ENCODE results near the gene ARID1A. TPM values are rescaled to one million over a fixed set of nuclear protein-coding genes. Genes with fewer than 3 reads are reported as not detected.
A peak's percentile ranks its signal among the peaks of the same experiment; 100 is the strongest.

ARID1A gene
- total RNA-seq, 5 donors from 2014 or later (not counting 1 experiment from before 2014, with no cell fraction given), result 122 to 148 (median 126) TPM

- CTCF ChIA-PET, result interaction anchor here in 1 of 2 donors (0.7 kb wide), 1 partner anchor 34 kb away, joined by 3 read pairs; no protein-coding TSS in a partner anchor
- Histone ChIP-seq H3K9me3 (no peaks in the 10 kb centered on the region), H3K27ac (ENCODE audit: low read length) (no peak overlapping the region), H3K36me3 (ENCODE audit: control insufficient read depth in 2 of 2, extremely low read depth in 1 of 2, insufficient read depth in 1 of 2, low read length in 1 of 2) (no peaks in the 10 kb centered on the region), H3K4me1 (ENCODE audit: control insufficient read depth in 1 of 2, extremely low read depth in 1 of 2, insufficient read depth in 2 of 2, low read length in 2 of 2) (peaks cover 3 to 4% of the 10 kb centered on the region in 2 experiments), H3K27me3 (replicated peaks in 1 of 2; ENCODE audit: control insufficient read depth in 2 of 2, extremely low read depth in 1 of 2, insufficient read depth in 2 of 2, low read length in 1 of 2) (no peaks in the 10 kb centered on the region), H3K4me3 (ENCODE audit: control insufficient read depth in 1 of 2, extremely low read depth in 1 of 2, low read length in 1 of 2) (no peak overlapping the region)
- H3K27ac Mint-ChIP-seq, result no peak overlapping the region
- no CpG with 5 or more reads among the region's 4 CpGs for WGBS (ENCODE audit: insufficient coverage)
- H3K27me3 Mint-ChIP-seq, result no peaks in the 10 kb centered on the region
- peaks cover 10 to 11% (median 10%) of the 10 kb centered on the region in 3 donors for H3K4me1 Mint-ChIP-seq
- H3K9me3 Mint-ChIP-seq, result no peaks in the 10 kb centered on the region
- no peak overlapping the region for H3K4me3 Mint-ChIP-seq
- DNase-seq (no peak), ATAC-seq (replicated peaks in 1 of 4) (no peak)
- H3K36me3 Mint-ChIP-seq, result no peaks in the 10 kb centered on the region
- POLR2A ChIA-PET, result interaction anchor here in 1 of 2 donors (0.6 to 0.8 kb wide), 3 partner anchors 161 to 828 kb away, joined by 3 to 8 read pairs (median 5); no protein-coding TSS in a partner anchor
These were observed 10.9 kb upstream of the ARID1A start for GRCh38 chr1:26684763-26685508.

- Histone ChIP-seq H3K36me3 (ENCODE audit: control insufficient read depth in 2 of 2, extremely low read depth in 1 of 2, insufficient read depth in 1 of 2, low read length in 1 of 2) (no peaks in the 10 kb centered on the region), H3K4me3 (ENCODE audit: control insufficient read depth in 1 of 2, extremely low read depth in 1 of 2, low read length in 1 of 2) (no peak overlapping the region), H3K4me1 (ENCODE audit: control insufficient read depth in 1 of 2, extremely low read depth in 1 of 2, insufficient read depth in 2 of 2, low read length in 2 of 2) (peaks cover 3 to 7% of the 10 kb centered on the region in 2 experiments), H3K27ac (ENCODE audit: low read length) (no peak overlapping the region), H3K9me3 (no peaks in the 10 kb centered on the region), H3K27me3 (replicated peaks in 1 of 2; ENCODE audit: control insufficient read depth in 2 of 2, extremely low read depth in 1 of 2, insufficient read depth in 2 of 2, low read length in 1 of 2) (no peaks in the 10 kb centered on the region)
- H3K36me3 Mint-ChIP-seq, result no peaks in the 10 kb centered on the region
- no CpG with 5 or more reads among the region's 1 CpG for WGBS (ENCODE audit: insufficient coverage)
- POLR2A ChIA-PET, result no interaction called here
- H3K27me3 Mint-ChIP-seq, result no peaks in the 10 kb centered on the region
- CTCF ChIA-PET, result interaction anchor here in 1 of 2 donors (0.9 kb wide), 1 partner anchor 9 kb away, joined by 4 read pairs; no protein-coding TSS in a partner anchor
- H3K9me3 Mint-ChIP-seq, result no peaks in the 10 kb centered on the region
- H3K4me3 Mint-ChIP-seq, result no peak overlapping the region
- DNase-seq (no peak), ATAC-seq (replicated peaks in 1 of 4) (no peak)
- H3K4me1 Mint-ChIP-seq, result peaks cover 11 to 15% (median 15%) of the 10 kb centered on the region in 3 donors
- H3K27ac Mint-ChIP-seq, result no peak overlapping the region
These were observed 9.0 kb upstream of the ARID1A start for GRCh38 chr1:26686795-26687194.

- Mint-ChIP-seq H3K9me3 (no peaks in the 10 kb centered on the region), H3K36me3 (no peaks in the 10 kb centered on the region), H3K27me3 (no peaks in the 10 kb centered on the region), H3K4me1 (peaks cover 24 to 32% (median 28%) of the 10 kb centered on the region in 3 donors), H3K4me3 (no peak overlapping the region), H3K27ac (no peak overlapping the region)
- no peak for ATAC-seq (replicated peaks in 1 of 4)
- DNase-seq, result no peak
- H3K27me3 ChIP-seq (replicated peaks in 1 of 2; ENCODE audit: control insufficient read depth in 2 of 2, extremely low read depth in 1 of 2, insufficient read depth in 2 of 2, low read length in 1 of 2), result no peaks in the 10 kb centered on the region
- H3K36me3 ChIP-seq (ENCODE audit: control insufficient read depth in 2 of 2, extremely low read depth in 1 of 2, insufficient read depth in 1 of 2, low read length in 1 of 2), result no peaks in the 10 kb centered on the region
- WGBS (ENCODE audit: insufficient coverage), result 83% methylated on average over 2 of the region's 9 CpGs
- ChIA-PET CTCF (interaction anchor here in 1 of 2 donors (1.4 kb wide), 1 partner anchor 99 kb away, joined by 3 read pairs; no protein-coding TSS in a partner anchor), POLR2A (interaction anchor here in 1 of 2 donors (0.7 to 1.0 kb wide), 2 partner anchors 10 to 182 kb away, joined by 3 read pairs; no protein-coding TSS in a partner anchor)
- no peak overlapping the region for H3K27ac ChIP-seq (ENCODE audit: low read length)
- peaks cover 13 to 26% of the 10 kb centered on the region in 2 experiments for H3K4me1 ChIP-seq (ENCODE audit: control insufficient read depth in 1 of 2, extremely low read depth in 1 of 2, insufficient read depth in 2 of 2, low read length in 2 of 2)
- no peaks in the 10 kb centered on the region for H3K9me3 ChIP-seq
- no peak overlapping the region for H3K4me3 ChIP-seq (ENCODE audit: control insufficient read depth in 1 of 2, extremely low read depth in 1 of 2, low read length in 1 of 2)
These were observed 6.3 kb upstream of the ARID1A start for GRCh38 chr1:26689504-26689903.

- DNase-seq, result no peak
- H3K4me3 Mint-ChIP-seq, result no peak overlapping the region
- Histone ChIP-seq H3K9me3 (no peaks in the 10 kb centered on the region), H3K27ac (ENCODE audit: low read length) (no peak overlapping the region), H3K4me1 (ENCODE audit: control insufficient read depth in 1 of 2, extremely low read depth in 1 of 2, insufficient read depth in 2 of 2, low read length in 2 of 2) (peaks cover 18 to 32% of the 10 kb centered on the region in 2 experiments), H3K4me3 (ENCODE audit: control insufficient read depth in 1 of 2, extremely low read depth in 1 of 2, low read length in 1 of 2) (no peak overlapping the region), H3K36me3 (ENCODE audit: control insufficient read depth in 2 of 2, extremely low read depth in 1 of 2, insufficient read depth in 1 of 2, low read length in 1 of 2) (no peaks in the 10 kb centered on the region), H3K27me3 (replicated peaks in 1 of 2; ENCODE audit: control insufficient read depth in 2 of 2, extremely low read depth in 1 of 2, insufficient read depth in 2 of 2, low read length in 1 of 2) (no peaks in the 10 kb centered on the region)
- ATAC-seq (replicated peaks in 1 of 4), result no peak
- ChIA-PET CTCF (no interaction called here), POLR2A (interaction anchor here in 1 of 2 donors (0.7 kb wide), 1 partner anchor 183 kb away, joined by 3 read pairs; no protein-coding TSS in a partner anchor)
- no peaks in the 10 kb centered on the region for H3K27me3 Mint-ChIP-seq
- no peaks in the 10 kb centered on the region for H3K36me3 Mint-ChIP-seq
- H3K4me1 Mint-ChIP-seq, result peaks cover 31 to 38% (median 34%) of the 10 kb centered on the region in 3 donors
- H3K9me3 Mint-ChIP-seq, result no peaks in the 10 kb centered on the region
- H3K27ac Mint-ChIP-seq, result peak overlapping the region in 1 of 2 donors; percentile 75
- no CpG with 5 or more reads among the region's 2 CpGs for WGBS (ENCODE audit: insufficient coverage)
These were observed 5.7 kb upstream of the ARID1A start for GRCh38 chr1:26690157-26690556.

- CTCF ChIA-PET, result interaction anchor here in 1 of 2 donors (1.6 to 2.4 kb wide), 2 partner anchors 13 to 37 kb away, joined by 6 to 10 read pairs; no protein-coding TSS in a partner anchor
These were observed 5.2 kb upstream of the ARID1A start for GRCh38 chr1:26690576-26691031.

GRCh38 chr1:26692211-26692792 is 3.5 kb upstream of the ARID1A start:
- Mint-ChIP-seq H3K4me1 (peaks cover 31 to 38% (median 34%) of the 10 kb centered on the region in 3 donors), H3K9me3 (no peaks in the 10 kb centered on the region), H3K36me3 (no peaks in the 10 kb centered on the region), H3K27me3 (no peaks in the 10 kb centered on the region), H3K27ac (peak overlapping the region; percentile 93 to 97), H3K4me3 (peak overlapping the region in 2 of 3 donors; percentile 92 to 94)
- ATAC-seq (replicated peaks in 1 of 4) (peak; percentile 44 to 60 (median 48)), DNase-seq (peak; percentile 62 to 92 (median 83))
- no peaks in the 10 kb centered on the region for H3K27me3 ChIP-seq (replicated peaks in 1 of 2; ENCODE audit: control insufficient read depth in 2 of 2, extremely low read depth in 1 of 2, insufficient read depth in 2 of 2, low read length in 1 of 2)
- WGBS (ENCODE audit: insufficient coverage), result under 1% methylated on average over 26 of the region's 30 CpGs
- no peaks in the 10 kb centered on the region for H3K36me3 ChIP-seq (ENCODE audit: control insufficient read depth in 2 of 2, extremely low read depth in 1 of 2, insufficient read depth in 1 of 2, low read length in 1 of 2)
- H3K27ac ChIP-seq (ENCODE audit: low read length), result peak overlapping the region; percentile 79
- ChIA-PET POLR2A (interaction anchor here (0.5 to 1.2 kb wide), 10 partner anchors 22 to 1552 kb away, joined by 3 to 9 read pairs (median 4); partner anchors contain the start of gene PIGV (in 1 of the 2)), CTCF (interaction anchor here (0.6 to 2.4 kb wide), 21 partner anchors 10 to 145 kb away, joined by 3 to 17 read pairs (median 4); no protein-coding TSS in a partner anchor)
- H3K4me1 ChIP-seq (ENCODE audit: control insufficient read depth in 1 of 2, extremely low read depth in 1 of 2, insufficient read depth in 2 of 2, low read length in 2 of 2), result peaks cover 18 to 34% of the 10 kb centered on the region in 2 experiments
- H3K4me3 ChIP-seq (ENCODE audit: control insufficient read depth in 1 of 2, extremely low read depth in 1 of 2, low read length in 1 of 2), result peak overlapping the region; percentile 66 to 96
- H3K9me3 ChIP-seq, result no peaks in the 10 kb centered on the region

More at GRCh38 chr1:26690576-26691031, 5.2 kb upstream of the ARID1A start:
- Histone ChIP-seq H3K4me3 (ENCODE audit: control insufficient read depth in 1 of 2, extremely low read depth in 1 of 2, low read length in 1 of 2) (no peak overlapping the region), H3K27ac (ENCODE audit: low read length) (no peak overlapping the region), H3K4me1 (ENCODE audit: control insufficient read depth in 1 of 2, extremely low read depth in 1 of 2, insufficient read depth in 2 of 2, low read length in 2 of 2) (peaks cover 18 to 34% of the 10 kb centered on the region in 2 experiments), H3K36me3 (ENCODE audit: control insufficient read depth in 2 of 2, extremely low read depth in 1 of 2, insufficient read depth in 1 of 2, low read length in 1 of 2) (no peaks in the 10 kb centered on the region), H3K27me3 (replicated peaks in 1 of 2; ENCODE audit: control insufficient read depth in 2 of 2, extremely low read depth in 1 of 2, insufficient read depth in 2 of 2, low read length in 1 of 2) (no peaks in the 10 kb centered on the region), H3K9me3 (no peaks in the 10 kb centered on the region)
- Mint-ChIP-seq H3K4me1 (peaks cover 31 to 38% (median 34%) of the 10 kb centered on the region in 3 donors), H3K36me3 (no peaks in the 10 kb centered on the region), H3K27me3 (no peaks in the 10 kb centered on the region), H3K27ac (peak overlapping the region in 1 of 2 donors; percentile 75), H3K4me3 (no peak overlapping the region), H3K9me3 (no peaks in the 10 kb centered on the region)
- ATAC-seq (replicated peaks in 1 of 4), result no peak
- POLR2A ChIA-PET, result interaction anchor here in 1 of 2 donors (0.6 kb wide), 1 partner anchor 33 kb away, joined by 3 read pairs; no protein-coding TSS in a partner anchor
- DNase-seq, result no peak
